RPMI7951 (cell line): Measurements from ENCODE around the gene MYLIP. TPM values are rescaled to one million over a fixed set of nuclear protein-coding genes. Genes with fewer than 3 reads are reported as not detected.

Source experiments
- DNase-seq: peaks from one replicate; pipeline ENCODE4 v3.0.0-alpha.2; 2012; ENCODE audit warnings: low read depth
- total RNA-seq: library from RNA; depleted of rRNA; stranded (reverse); fragments of >200 nt; shearing (Covaris generic); gene quantifications from 2 replicates; pipeline ENCODE4 v1.2.3, GENCODE V29; 2014

Gene MYLIP
- total RNA-seq, 1 experiment from 2014 or later: 10.0 TPM

DNA sequence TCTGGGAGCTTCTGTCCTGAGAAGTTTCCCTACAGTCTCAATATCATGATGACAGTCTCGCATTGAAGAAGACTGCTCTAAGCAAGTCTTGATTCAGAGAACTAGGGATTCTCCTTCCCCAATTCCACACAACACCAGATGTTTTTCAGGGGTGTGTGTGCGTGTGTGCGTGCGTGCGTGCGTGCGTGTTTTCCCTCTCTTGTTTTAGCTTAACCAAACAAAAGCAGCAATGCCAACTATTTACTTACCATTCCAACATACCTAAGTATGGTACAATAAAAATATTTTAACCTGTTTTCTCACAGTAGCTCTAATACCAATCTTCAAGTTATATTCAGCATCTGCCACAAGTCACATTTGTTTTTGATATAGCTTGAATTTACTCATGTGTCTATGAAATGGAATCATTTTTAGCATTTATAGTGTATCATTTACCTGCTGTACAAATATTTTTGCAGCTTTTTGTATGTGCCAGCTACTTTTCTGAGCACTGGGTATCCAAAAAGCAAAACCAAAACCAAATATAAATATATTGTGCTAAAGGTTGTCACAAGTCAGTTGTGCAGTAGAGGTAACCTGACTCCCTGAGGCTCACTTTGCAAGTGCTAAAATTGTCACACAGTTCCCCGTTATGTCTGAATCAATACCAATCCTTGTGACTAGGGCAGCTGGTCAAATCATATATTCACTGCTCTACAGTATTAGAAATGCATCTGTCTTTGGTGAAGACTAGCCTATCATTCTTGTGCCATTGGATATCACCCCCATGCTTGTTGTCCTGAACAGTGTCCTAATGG lies 21.7 kb upstream of the MYLIP start:
- DNase-seq: no peak

DNA sequence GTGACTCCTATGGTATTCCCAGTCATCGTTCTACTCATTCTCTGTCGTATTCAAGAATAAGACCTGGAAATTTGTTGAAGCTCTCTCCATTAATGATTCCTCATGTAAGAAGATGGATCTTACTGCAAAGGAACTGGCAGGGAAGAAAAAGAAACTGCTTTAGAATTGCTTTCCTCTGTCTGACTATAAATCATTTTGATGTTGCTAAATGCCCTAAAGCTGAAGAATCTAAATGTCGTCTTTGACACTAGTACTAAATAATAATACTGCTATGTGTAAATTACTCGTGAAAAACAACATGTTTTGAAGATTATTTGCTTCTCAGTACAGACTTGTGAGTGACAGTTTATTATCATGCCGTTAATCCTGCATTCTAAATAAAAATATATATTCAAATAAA lies 20.5 kb upstream of the MYLIP start:
- DNase-seq: no peak

DNA sequence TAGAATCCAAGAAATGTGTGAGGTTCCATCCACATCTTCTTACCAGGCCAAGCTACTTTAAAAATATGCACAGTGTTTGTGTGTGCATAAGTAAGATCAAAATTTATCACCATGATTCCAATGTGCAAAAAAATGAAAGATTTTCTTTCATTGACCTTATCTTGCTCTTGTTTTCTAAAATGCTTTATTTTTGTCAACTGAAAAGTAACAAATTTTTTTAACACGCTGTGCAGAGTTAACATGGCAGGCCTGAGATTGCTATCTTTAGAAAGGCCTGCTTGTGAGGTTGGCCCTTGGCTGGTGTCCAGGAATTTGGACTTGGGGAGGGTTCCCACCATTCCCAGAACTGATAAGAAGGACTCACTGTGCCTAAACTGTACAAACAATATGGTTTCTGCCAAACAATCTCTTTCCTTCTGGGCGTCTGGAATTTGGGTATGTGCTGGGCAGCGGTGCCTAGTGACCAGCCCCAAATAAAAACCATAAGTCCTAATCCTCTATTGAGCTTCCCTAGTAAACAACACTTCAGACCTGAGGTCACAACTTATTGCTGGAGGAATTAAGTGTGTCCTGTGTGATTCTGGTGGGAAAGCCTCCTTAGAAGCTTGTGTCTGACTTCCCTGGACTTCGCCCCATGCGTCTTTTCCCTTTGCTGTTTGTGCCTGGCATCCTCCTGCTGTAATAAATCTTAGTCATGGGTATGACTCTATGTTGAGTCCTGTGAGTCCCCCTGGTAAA lies 19.8 kb upstream of the MYLIP start:
- peak; percentile 43 for DNase-seq

DNA sequence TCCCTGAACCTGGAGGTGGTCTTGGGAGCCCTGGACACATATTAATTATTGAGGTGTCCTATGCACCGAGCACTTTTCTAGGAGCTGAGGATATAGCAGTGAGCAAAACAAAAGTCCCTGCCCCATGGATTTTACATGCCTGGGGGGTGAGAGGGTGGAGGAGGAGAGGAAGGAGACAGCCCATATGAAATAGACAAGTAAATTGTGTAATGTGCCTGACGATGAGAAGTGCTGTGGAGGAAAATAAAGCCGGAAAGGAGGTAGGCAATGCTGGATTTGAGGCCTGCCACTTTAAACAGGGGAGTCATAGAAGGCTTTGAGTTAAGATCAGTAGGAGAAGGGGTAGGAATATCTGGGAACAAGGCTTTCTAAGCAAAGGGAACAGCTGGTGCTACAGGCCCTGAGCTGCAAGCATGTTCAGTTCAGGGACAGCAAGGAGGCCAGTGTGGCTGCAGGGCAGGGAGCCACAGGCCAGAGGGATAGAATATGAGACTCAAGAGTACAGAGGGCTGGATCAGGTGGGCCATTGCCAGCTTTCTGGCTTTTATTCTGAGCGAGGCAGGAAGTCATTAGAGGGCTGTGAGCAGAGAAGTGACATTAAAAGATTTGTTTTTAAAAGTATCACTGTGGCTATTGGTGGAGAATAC lies 19.1 kb upstream of the MYLIP start:
- DNase-seq: no peak

DNA sequence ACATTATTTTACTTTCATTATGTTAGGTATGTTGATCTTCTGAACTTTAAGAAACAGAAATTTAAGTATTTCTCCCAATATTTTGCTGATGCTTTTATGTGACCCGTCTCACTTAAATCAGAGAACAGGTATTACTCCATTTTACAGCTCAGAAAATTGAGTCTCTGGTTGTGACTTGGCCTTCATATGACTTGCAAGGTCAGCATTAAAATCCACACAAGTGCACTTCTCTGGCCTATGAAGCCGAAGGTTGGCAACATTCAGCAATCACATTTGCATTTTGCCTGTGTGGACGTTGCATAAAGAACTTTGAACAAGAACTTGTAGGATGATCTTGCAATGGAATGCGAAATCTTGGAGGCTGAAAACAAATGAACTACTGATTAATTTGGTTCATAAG lies 10.1 kb upstream of the MYLIP start:
- DNase-seq: no peak

DNA sequence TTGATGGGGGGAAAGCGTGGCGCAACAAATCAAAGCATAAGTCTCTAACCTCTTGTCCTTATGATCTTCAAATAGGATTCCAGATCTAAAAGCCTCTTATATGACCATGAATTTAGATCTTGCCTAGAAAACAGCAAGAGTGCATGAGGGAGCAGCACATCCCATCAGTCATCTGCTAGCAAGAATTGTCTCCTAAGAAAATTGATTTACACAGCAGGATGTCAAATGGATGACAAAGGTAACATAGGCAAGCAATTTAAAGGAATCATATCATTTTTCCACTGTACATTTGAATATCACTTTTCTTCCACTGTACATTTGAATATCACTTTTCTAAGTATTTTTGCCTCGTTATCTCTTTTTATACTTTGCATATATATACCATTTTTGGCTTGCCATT lies 7.5 kb upstream of the MYLIP start:
- DNase-seq: no peak

DNA sequence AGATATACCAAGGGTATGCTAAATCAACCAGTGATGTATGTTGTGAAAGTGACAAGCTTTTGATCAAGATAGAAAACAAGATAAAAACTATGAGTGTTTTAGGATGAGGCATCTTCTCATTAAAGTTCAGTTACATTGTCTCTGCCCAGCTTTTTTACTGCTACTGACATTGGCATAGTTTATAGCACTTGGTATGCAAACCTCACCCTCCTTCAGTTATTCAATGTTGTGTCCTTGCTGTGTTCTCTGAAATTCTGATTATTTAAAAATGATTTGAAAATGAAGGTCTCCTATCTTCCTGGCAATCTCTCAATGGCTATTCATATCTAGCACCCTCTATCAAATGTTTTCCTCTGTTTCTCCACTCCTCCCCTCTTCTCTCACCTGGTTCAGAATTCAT lies 6.7 kb upstream of the MYLIP start:
- no peak for DNase-seq

DNA sequence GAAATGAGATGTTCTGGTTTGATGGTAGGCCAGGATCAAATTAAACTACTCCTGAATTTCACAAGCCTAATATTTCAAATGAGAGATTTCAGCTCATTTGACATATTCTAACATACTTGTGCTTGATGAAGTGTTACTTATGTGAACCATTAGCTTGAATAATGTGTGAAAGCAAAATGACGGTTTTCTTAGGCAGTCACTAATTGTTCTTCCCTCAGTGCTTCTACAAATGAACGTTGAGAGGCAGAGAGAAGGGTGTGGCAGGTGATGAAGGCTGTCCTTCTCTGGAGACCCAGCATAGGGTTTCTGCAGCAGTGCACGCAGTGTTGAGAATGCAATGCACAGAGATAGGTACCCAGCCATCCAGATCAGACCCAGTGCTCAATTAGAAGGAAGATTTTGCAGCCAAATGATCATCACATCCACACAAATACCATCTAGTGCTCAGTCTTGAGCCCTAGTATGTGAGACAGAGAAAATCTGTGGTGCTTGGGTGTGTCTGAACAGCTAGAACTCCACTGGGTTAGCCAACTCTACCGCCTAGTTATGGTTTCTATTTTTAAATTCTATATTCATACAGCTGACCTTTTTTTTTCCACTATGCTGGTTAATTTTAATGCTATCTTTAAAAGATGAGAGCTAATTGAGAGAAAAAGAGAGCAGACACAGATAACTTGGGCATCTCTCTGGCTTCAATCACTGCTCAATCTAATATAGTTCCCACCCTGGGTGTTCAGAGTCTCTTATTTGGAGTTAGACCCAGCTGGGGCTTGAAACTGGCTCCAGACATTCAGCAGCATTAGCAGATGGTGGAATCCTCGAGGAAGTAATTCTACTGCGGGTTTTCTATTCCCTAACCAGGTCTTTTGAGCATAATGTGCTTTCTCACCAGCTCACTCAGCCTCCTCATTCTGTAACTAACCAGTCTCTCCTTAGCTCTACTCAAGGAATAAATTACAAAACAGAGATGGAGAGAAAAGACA lies 4.4 kb upstream of the MYLIP start:
- no peak for DNase-seq

DNA sequence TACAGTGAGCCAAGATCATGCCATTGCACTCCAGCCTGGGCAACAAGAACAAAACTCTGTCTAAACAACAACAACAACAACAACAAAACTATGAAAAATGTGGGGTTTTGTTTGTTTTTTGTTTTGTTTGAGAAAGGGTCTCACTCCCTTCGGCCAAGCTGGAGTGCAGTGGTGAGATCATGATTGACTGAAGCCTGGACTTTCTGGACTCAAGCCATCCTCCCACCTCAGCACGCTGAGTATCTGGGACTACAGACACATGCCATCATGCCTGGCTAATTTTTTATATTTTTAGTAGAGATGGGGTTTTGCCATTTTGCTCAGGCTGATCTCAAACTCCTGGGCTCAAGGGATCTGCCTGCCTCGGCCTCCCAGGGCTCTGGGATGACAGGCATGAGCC lies 2.8 kb upstream of the MYLIP start:
- no peak for DNase-seq

DNA sequence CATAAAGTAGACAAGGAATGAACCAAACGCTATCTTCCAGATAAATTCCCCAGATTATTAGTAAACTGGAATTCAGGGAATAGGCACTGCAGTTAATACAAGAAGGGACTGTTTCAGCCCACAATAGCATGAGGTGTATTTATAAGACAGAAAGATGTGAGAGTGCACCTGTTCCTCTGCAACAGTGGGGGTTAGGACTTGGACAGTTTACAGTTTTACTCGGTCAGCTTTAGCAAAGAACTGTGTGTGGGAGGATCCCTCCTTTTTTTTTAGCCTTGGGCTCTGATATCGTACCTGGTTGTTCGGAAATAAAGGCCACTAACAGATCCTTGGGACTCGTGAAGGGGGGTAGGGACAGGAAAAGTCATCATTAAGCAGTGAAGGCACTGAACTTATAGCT lies 2.0 kb upstream of the MYLIP start:
- DNase-seq: no peak

DNA sequence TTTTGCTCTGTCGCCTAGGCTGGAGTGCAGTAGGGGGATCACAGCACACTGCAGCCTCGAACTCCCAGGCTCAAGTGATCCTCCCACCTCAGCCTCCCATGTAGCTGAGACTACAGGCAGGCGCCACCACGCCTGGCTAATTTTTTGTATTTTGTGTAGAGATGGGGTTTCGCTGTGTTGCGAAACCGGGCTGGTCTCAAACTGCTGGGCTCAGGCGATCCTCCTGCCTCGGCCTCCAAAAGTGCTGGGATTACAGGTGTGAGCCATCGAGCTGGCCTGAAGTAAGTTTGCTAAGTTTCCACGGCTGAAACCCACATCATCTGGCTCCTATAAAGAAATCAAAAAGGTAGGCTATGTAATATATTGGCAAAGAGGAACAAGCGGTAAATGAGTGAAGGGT lies 1.4 kb upstream of the MYLIP start:
- DNase-seq: no peak

DNA sequence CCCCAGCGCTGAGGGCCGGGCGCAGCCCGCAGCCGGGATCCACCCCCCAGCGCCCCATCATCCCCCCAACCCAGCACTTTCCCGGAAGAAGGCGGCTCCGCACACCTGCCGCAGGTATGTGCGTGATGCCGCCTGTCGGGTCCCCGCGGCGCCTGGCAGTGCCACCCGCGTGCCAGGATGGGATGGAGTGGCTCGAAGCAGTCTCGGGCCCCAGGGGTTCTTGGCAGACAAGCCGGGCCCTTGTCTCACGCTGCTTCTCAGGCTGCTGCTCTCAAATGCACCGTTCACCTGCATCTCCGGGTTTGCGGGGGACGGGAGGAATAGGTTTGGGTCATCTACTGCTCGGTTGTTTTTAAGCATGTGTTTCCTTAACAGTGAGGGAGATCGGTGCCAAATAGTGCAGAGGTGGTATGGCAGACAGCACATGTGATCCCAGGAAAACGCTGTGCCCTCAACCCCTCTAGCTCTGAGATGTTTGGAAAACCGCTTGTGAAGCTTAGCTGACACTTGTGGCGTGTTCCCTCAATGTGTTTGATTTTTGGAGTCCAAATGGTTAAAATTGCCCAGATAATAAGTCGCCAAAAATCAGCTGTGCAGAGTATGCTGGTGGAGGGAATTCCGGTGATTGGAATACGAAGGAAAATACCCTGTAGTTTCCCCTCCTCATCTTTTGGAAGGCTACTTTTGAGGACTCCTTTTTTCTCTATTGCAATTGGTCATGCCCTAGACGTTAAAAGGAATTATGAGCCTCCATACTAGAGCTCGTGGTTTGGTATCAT lies 926 bp downstream of the MYLIP start:
- peak; percentile 32 for DNase-seq

DNA sequence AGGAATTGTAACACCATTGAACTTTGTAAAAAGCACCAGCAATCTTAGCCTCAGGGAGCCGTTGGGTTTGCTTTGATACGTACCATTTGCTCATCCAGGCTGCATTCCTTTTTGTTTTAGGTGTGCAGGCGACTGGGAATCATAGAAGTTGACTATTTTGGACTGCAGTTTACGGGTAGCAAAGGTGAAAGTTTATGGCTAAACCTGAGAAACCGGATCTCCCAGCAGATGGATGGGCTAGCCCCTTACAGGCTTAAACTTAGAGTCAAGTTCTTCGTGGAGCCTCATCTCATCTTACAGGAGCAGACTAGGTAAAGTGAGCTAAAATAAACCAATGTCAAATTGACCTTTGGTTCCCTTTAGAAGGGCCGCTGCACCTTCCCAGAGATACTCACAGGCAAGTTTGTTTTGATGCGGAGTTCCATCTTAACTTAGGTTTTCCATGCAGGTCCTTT lies 1.6 kb downstream of the MYLIP start:
- DNase-seq: peak; percentile 22

DNA sequence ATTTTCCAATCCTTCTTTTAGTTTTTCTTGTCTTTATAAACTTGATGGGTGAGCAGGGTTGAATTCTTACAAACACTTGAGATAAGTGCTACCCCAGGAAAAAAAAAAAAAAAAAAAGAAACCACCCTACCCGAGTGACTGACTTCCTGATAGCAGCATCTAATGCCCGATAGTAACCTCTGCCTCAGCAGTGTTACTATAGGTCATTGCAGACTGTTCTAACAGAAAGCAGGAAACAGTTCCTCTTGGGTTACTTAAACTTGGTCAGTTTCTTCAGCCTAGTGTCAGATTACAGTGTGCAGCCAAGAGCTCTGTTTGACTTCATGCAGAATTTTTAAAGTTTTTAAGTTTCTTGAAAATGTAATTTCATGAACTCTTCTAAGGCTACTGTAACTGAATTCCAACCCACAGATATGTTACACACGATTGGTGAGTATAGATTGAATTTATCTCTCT lies 2.1 kb downstream of the MYLIP start:
- DNase-seq: peak; percentile 86

DNA sequence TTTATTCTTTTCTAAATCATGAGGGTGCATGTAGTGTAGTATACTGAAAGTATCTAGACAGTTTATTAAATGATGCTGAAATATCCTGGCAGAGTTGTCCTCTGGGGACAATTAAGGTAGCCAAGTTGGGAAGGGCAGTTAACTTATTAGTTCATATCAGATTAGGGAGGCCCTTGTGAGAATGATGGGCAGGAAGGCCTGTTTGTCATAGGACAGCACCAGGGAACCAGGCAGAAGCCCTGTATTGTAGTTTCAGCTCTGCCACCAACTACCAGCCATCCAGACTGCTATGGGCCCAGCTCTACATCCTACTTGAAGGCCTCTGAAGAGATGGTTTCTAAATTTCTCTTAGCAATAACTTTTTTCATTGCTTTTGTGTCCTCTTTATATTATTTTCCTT lies 4.0 kb downstream of the MYLIP start:
- no peak for DNase-seq

DNA sequence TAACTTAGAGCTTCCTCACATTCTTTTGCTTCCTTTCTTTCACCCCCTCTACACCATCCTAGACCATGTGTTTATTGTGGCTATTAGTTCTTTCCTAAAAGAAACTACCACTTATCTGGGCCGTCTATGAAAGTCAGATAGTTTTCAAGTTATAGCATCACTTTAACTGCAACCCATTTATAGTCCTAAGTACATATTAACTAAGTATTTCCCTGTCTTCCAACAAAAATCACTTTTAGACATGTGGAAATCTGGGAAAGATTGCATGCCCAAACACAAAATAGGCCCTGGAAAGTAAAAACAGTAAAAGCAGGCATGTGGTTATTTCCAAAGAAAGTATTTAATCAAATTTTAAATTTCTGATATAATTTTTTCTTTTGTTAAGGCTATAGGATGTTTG lies 5.5 kb downstream of the MYLIP start:
- DNase-seq: no peak

DNA sequence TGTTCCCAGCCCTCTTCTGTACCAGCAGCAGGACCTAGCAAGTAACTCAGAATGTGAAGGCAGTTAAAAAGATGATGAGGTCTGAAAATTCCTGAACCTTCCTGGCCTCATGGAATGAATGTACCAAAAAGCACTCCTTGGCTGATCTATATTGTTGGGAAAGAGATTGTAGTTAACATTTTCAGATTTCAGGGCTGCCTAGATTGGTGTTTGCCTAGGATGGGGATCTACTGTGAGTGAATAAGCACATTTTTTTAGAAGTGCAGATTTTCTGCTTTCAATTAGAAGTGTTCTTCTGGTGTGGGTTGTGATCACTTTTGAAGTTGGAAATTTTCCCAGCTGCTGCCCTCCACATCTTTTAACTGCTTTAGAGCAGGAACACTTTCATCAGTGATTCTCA lies 6.2 kb downstream of the MYLIP start:
- peak; percentile 33 for DNase-seq

DNA sequence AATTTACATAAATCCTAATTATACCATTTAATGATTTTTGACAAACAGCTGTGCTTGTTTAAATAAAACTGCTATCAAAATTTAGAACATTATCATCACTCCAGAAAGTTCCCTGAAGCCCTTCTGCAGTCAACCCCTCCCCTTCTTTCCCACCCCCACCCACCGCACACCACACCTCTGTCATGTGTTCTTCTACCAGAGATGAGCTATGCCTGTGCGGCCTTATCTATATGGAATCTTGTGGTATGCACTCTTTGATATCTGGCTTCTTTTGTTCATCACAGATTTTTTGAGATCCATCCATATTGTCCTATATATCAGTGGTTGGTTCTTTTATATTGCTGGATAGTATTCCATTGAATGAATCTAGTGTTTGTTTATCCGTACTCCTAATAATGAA lies 7.2 kb downstream of the MYLIP start:
- DNase-seq: no peak

DNA sequence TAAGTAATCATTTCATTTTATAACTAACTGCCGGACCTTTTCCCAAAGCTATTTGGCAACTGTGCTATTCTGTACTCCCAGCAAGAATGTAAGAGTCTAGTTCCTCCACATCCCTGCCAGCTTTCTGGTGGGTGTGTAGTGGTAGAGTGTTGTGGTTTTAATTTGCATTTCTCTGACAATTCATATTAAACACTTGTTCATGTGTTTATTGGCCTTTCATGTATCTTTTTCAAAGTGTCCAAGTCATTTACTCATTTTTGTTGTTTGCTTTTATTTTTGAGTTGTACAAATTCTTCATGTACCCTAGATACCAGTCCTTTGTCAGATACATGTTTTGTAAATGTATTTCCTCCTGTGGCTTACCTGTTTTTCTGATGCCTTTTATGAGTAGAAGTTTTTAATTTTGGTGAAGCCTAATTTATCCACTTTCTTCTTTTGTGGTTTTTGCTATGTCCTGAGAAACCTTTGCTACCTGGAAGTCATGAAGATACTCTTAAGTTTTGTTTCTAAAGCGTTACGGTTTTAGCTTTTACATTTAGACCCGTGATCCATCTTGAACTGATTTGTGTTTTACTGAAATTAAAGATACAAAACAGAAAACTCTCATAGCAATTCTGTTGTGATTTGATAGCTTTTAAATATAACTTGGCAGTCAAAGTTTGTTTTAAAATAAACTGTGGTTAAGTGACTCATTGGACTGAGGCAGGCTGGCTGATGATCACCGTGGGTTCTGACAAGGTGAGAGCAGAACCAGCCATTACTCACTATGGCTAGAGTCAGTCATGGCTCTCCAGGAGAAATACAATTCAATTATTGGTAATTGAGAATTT lies 8.0 kb downstream of the MYLIP start:
- peak; percentile 81 for DNase-seq

DNA sequence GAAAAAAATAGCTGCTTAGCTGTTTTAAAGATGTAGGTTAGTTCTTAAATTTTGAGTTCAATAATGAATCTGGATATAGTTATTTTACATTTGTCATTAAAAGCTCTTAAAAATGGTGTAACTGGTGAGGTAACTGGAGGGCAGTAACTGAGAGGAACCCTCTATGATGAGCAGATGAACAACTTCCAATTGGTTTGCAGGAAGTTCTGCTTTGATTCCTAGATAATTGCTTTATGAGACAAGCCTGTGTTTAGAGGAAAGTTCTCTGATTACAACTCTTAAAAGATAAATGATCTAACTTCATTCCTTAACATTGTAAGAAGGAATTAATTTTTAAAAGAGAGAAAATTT lies 8.5 kb downstream of the MYLIP start:
- DNase-seq: no peak
